ENCODE data around the gene TDRD10. TPM values are rescaled to one million over a fixed set of nuclear protein-coding genes. Genes with fewer than 3 reads are reported as not detected.

The TDRD10 gene, protein sequence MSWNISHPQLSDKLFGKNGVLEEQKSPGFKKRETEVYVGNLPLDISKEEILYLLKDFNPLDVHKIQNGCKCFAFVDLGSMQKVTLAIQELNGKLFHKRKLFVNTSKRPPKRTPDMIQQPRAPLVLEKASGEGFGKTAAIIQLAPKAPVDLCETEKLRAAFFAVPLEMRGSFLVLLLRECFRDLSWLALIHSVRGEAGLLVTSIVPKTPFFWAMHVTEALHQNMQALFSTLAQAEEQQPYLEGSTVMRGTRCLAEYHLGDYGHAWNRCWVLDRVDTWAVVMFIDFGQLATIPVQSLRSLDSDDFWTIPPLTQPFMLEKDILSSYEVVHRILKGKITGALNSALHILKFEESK
- 5.1 and 7.5 TPM in 2 replicates for total RNA-seq

DNA sequence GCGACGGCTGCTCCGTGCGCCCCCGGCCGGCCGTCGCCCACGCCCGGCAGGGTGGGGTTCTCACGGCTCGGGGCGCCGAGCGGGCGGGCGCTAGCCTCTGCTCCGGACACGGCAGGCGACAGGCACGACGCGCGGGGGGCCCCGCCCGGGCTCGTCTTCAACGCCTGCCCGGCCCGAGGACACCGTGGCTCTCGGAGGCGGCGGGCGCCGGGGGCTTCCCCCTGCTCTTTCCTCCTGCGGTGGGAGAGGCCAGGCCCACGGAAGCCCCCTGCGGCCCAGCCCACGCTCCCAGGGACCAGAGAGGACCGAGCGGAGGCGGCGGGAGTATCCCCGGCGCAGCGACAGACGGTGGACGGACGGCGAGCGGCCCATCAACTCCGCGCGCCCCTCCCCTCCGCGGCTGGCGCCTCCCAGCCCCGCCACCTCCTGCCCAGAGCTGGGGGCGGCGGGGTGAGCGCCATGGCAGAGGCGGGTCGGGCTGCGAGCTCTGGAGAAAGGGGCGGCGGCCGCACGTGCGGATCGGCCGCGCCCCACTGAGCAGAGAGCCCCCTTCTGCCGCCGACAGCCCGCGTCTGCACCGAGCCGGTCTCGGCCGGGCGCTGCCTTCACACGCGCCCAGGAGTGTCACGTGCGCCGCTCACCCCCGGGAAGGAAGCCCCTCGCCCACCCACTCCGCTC lies at the start of gene TDRD10, which contains the start of gene SHE:
TDRD10 (plus strand) TSS at position 154 of the 678 bp plus-strand sequence. CDS start 4,685 bp downstream, outside the sequence.
SHE (minus strand) TSS at position 347 of the 678 bp plus-strand sequence. CDS start 386 bp downstream, outside the sequence.

DNA sequence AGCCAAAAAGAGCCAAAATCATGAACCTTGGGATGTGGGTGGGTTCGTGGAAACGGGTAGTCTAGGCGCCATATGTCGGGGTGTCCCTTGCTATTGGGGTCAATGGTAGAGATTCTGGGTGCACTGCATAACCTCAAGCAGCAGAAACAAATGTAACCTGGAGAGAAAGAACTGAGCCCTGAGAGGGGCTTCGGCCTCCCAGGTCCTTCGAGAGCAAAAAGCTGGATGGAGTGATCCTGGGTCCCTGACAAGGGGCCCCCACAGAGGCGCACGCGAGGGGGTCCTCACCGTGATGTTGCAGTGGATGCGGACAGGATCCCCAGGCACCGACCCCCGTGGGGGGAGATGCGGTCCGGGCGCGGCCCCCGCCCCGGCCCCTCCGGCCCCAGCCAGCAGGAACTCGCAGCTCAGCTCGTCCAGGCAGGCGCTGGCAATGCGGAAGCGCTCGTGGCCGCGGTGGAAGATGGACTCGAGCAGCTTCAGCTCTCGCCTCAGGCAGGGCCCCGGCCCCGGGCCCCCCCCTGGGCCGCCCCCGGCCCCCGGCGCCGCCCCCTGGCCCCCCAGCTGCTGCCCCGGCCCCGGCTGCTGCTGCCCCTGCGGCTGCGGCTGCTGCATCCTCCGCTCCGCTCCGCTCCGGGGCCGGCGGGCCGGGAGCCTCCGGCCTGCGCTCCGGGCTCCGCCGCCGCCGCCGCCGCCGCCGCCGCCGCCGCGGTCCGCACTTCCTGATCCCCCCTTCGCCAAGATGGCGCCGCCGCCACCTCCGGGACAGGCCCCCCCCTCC lies 56.1 kb downstream of the TDRD10 start, which contains the start of gene UBE2Q1:
UBE2Q1 (minus strand) TSS at position 724 of the 781 bp plus-strand sequence; CDS start at position 615, 109 bp downstream.

DNA sequence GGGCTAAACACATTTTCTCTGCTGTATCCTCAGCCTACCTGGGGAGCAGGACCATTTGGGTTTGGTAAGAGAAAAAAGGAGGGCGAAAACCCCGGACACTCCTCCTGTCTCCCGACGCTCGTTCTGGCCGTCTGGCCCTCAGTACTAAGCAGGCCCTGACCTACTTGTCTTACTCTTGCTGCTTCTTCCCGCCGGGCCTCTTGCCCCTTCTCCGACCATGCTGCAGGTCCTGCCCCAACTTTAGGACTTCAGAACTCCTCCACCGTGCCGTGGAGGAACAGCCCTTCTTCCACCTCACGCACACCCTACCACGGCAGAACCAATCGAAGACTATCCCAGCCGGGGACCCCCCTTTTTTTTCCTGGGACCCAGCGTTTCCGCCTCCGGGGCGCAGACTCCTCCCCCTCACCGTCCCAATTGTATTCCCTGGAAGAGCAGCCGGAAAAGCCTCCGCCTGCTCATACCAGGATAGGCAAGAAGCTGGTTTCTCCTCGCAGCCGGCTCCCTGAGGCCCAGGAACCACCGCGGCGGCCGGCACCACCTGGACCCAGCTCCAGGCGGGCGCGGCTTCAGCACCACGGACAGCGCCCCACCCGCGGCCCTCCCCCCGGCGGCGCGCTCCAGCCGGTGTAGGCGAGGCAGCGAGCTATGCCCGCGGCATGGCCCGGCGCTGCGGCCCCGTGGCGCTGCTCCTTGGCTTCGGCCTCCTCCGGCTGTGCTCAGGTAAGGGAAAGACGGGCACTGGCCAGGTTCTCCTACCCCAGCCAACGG lies 65.6 kb downstream of the TDRD10 start, which contains the start of gene CHRNB2:
CHRNB2 (plus strand) TSS at position 393 of the 771 bp plus-strand sequence; CDS start at position 660, 267 bp downstream.

Other genes with a start within 250 kb of the TDRD10 start
- 70.4 and 76.0 TPM in 2 replicates for gene HAX1, start 229.6 kb upstream of the TDRD10 start, total RNA-seq
- not detected in 2 replicates for gene AQP10, start 181.1 kb upstream of the TDRD10 start, total RNA-seq
- gene ATP8B2, start 176.7 kb upstream of the TDRD10 start, total RNA-seq, result 37.4 and 44.0 TPM in 2 replicates
- 12.4 and 15.9 TPM in 2 replicates for gene IL6R, start 96.9 kb upstream of the TDRD10 start, total RNA-seq
- gene SHE, start 193 bp downstream of the TDRD10 start, total RNA-seq, result 118 and 128 TPM in 2 replicates
- gene UBE2Q1, start 56.4 kb downstream of the TDRD10 start, total RNA-seq, result 35.9 and 36.7 TPM in 2 replicates
- under 0.01 and 0.11 TPM in 2 replicates for gene CHRNB2, start 65.6 kb downstream of the TDRD10 start, total RNA-seq
- gene ADAR, start 106.0 kb downstream of the TDRD10 start, total RNA-seq, result 67.3 and 69.6 TPM in 2 replicates

All from dermis lymphatic vessel endothelial cell (primary cell).